GM23338 (cell line): Measurements from ENCODE around the gene NAPA. TPM values are rescaled to one million over a fixed set of nuclear protein-coding genes. Genes with fewer than 3 reads are reported as not detected.

Experiments used
- ATAC-seq: fragments of 200-7000 bp; cut with Tn5 transposase; 3 replicates; pipeline ENCODE4 v1.9.1; 2020
- DNase-seq: peaks from one replicate; pipeline ENCODE4 v3.0.0-alpha.2; 2015; ENCODE audit warnings: low spot score
- H2AFZ ChIP-seq: fragments of 200-600 bp; sonication (generic); 2 replicates; pipeline ENCODE4 v1.8.0; 2016; ENCODE audit warnings: antibody characterized with exemption, mild to moderate bottlenecking, moderate library complexity
- H3F3A ChIP-seq: fragments of 200-600 bp; sonication (generic); replicated peaks from 2 replicates; pipeline ENCODE4 v1.8.0; 2017; ENCODE audit warnings: antibody characterized with exemption, mixed run types, low read depth
- H3K27ac ChIP-seq: fragments of 200-600 bp; sonication (generic); 2 replicates; pipeline ENCODE4 v1.6.1; 2016; ENCODE audit warnings: low read depth
- H3K27me3 ChIP-seq: fragments of 200-600 bp; sonication (generic); 2 replicates; pipeline ENCODE4 v1.8.0; 2016; ENCODE audit warnings: mild to moderate bottlenecking, mixed run types, moderate library complexity; ENCODE audit not compliant: insufficient read depth
- H3K36me3 ChIP-seq: fragments of 200-600 bp; sonication (generic); 2 replicates; pipeline ENCODE4 v1.8.0; 2016; ENCODE audit warnings: mild to moderate bottlenecking; ENCODE audit not compliant: insufficient read depth
- H3K4me1 ChIP-seq: fragments of 200-600 bp; sonication (generic); 2 replicates; pipeline ENCODE4 v1.8.0; 2016; ENCODE audit warnings: mild to moderate bottlenecking, moderate library complexity; ENCODE audit not compliant: insufficient read depth
- H3K4me2 ChIP-seq: fragments of 200-600 bp; sonication (generic); 2 replicates; pipeline ENCODE4 v1.7.1; 2017; ENCODE audit warnings: mixed run types
- H3K4me3 ChIP-seq: fragments of 200-600 bp; sonication (generic); 2 replicates; pipeline ENCODE4 v1.6.1; 2016; ENCODE audit warnings: mixed run types
- H3K79me2 ChIP-seq: fragments of 200-600 bp; sonication (generic); replicated peaks from 2 replicates; pipeline ENCODE4 v1.8.0; 2017; ENCODE audit warnings: mild to moderate bottlenecking; ENCODE audit not compliant: insufficient read depth
- H3K9me2 ChIP-seq: fragments of 200-600 bp; sonication (generic); 2 replicates; pipeline ENCODE4 v1.8.0; 2017; ENCODE audit not compliant: insufficient read depth
- H4K20me1 ChIP-seq: fragments of 200-600 bp; sonication (generic); replicated peaks from 2 replicates; pipeline ENCODE4 v1.8.0; 2017; ENCODE audit warnings: mild to moderate bottlenecking; ENCODE audit not compliant: insufficient read depth
- H3K27ac Mint-ChIP-seq: 2 replicates; pipeline ENCODE4 v1.8.0; 2020; ENCODE audit warnings: inconsistent platforms, mild to moderate bottlenecking, moderate library complexity, mixed read lengths
- H3K27me3 Mint-ChIP-seq: 3 replicates; pipeline ENCODE4 v1.8.0; 2022; ENCODE audit warnings: low read depth, mild to moderate bottlenecking, moderate library complexity, mixed read lengths, inconsistent platforms; ENCODE audit not compliant: insufficient read depth, poor library complexity
- H3K36me3 Mint-ChIP-seq: 3 replicates; pipeline ENCODE4 v1.8.0; 2021; ENCODE audit warnings: low read depth, mild to moderate bottlenecking, inconsistent platforms, moderate library complexity, mixed read lengths
- H3K4me1 Mint-ChIP-seq: 3 replicates; pipeline ENCODE4 v1.8.0; 2020; ENCODE audit warnings: mild to moderate bottlenecking, inconsistent platforms, mixed read lengths
- H3K4me3 Mint-ChIP-seq: 3 replicates; pipeline ENCODE4 v1.8.0; 2021; ENCODE audit warnings: moderate library complexity, mild to moderate bottlenecking, inconsistent platforms, mixed read lengths
- H3K9me3 Mint-ChIP-seq: 3 replicates; pipeline ENCODE4 v1.8.0; 2020; ENCODE audit warnings: moderate library complexity, mild to moderate bottlenecking, inconsistent platforms, mixed read lengths
- EZH2phosphoT487 ChIP-seq: fragments of 200-600 bp; sonication (generic); IDR thresholded peaks from one replicate; pipeline ENCODE4 v1.8.1; 2018; ENCODE audit warnings: antibody characterized with exemption; ENCODE audit not compliant: unreplicated experiment
- REST ChIP-seq: IDR thresholded peaks from one replicate; pipeline ENCODE4 v1.6.1; 2018; ENCODE audit warnings: antibody characterized with exemption; ENCODE audit not compliant: unreplicated experiment
- ZNF462 ChIP-seq: fragments of 250-450 bp; sonication (Bioruptor Pico); IDR thresholded peaks from 2 replicates; pipeline ENCODE4 v1.5.0; 2020; ENCODE audit warnings: mild to moderate bottlenecking, moderate library complexity
- polyA plus RNA-seq: library from polyadenylated mRNA; unstranded; fragments of >200 nt; fragmentation: Nextera tagmentation; extraction: Ambion mirVana; gene quantifications from 2 replicates; pipeline ENCODE4 v1.2.1, GENCODE V29; 2016
- total RNA-seq: library from RNA; depleted of rRNA; stranded (reverse); fragments of >200 nt; shearing (Covaris generic); gene quantifications from 2 replicates; pipeline ENCODE4 v1.2.3, GENCODE V29; 2014
- TF ChIP-seq, protein P1 (sequence below), 2 experiments: fragments of 200-600 bp in 1 of 2; sonication (generic) in 1 of 2; conservative IDR thresholded peaks; 2 replicates each; pipeline versions ENCODE4 v1.5.1 to v1.6.1; 2016 to 2017; ENCODE audit warnings: antibody characterized with exemption in 2 of 2, low read depth in 2 of 2, mild to moderate bottlenecking in 2 of 2, moderate library complexity in 1 of 2

NAPA gene
- total and polyA plus RNA-seq, 2 experiments from 2014 or later, result 52.0 to 72.1 TPM

DNA sequence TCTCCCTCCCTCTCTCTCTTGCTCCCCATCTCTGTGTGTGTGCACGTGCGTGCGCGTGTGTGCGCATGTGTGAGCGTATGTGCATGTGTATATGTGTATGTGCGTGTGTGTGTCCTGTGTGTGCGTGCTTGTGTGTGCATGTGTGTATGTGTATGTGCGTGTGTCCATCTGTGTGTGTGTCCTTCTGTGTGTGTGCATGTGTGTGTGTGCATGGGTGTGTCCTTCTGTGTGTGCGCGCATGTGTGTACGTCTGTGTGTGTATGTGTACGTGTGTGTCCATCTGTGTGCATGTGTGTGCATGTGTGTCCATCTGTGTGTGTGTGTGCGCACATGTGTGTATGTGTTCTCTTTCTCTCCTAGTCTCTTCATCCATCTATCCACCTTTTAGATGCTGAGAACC is 55.4 kb downstream of the NAPA start:
- TF ChIP-seq, protein P1, sequence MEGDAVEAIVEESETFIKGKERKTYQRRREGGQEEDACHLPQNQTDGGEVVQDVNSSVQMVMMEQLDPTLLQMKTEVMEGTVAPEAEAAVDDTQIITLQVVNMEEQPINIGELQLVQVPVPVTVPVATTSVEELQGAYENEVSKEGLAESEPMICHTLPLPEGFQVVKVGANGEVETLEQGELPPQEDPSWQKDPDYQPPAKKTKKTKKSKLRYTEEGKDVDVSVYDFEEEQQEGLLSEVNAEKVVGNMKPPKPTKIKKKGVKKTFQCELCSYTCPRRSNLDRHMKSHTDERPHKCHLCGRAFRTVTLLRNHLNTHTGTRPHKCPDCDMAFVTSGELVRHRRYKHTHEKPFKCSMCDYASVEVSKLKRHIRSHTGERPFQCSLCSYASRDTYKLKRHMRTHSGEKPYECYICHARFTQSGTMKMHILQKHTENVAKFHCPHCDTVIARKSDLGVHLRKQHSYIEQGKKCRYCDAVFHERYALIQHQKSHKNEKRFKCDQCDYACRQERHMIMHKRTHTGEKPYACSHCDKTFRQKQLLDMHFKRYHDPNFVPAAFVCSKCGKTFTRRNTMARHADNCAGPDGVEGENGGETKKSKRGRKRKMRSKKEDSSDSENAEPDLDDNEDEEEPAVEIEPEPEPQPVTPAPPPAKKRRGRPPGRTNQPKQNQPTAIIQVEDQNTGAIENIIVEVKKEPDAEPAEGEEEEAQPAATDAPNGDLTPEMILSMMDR (conservative IDR thresholded peaks at IDR 0.05; ENCODE audit: low read depth in 2 of 2), result no peak
- TF ChIP-seq EZH2phosphoT487, result no peak
- no peak for TF ChIP-seq ZNF462 (CRISPR knock-in tag)
- no peak for TF ChIP-seq REST
- Histone ChIP-seq H3K27ac (no peak overlapping the region), H3K9me2 (no peaks in the 10 kb centered on the region), H3K4me3 (no peak overlapping the region), H3K4me1 (peaks cover 5% of the 10 kb centered on the region; the same call in 1 of the 2 replicates), H3K27me3 (peaks cover 41% of the 10 kb centered on the region), H4K20me1 (0 out of 2 replicates have a peak, but pooled peaks cover 4% of the 10 kb centered on the region), H3K79me2 (no peaks in the 10 kb centered on the region), H2AFZ (no peak overlapping the region), H3K36me3 (no peaks in the 10 kb centered on the region; the same call in 1 of the 2 replicates), H3F3A (0 out of 2 replicates have a peak, but pooled peaks cover 5% of the 10 kb centered on the region), H3K4me2 (no peak overlapping the region)
- Mint-ChIP-seq H3K4me3 (no peak overlapping the region), H3K36me3 (peaks cover 17% of the 10 kb centered on the region), H3K9me3 (no peaks in the 10 kb centered on the region), H3K27me3 (no peaks in the 10 kb centered on the region), H3K27ac (no peak overlapping the region), H3K4me1 (peaks cover 3% of the 10 kb centered on the region)
- no peak for ATAC-seq
- DNase-seq, result no peak
